ENCODE results near the gene CDK18.
A peak's percentile ranks its signal among the peaks of the same experiment; 100 is the strongest.

Gene CDK18

DNA sequence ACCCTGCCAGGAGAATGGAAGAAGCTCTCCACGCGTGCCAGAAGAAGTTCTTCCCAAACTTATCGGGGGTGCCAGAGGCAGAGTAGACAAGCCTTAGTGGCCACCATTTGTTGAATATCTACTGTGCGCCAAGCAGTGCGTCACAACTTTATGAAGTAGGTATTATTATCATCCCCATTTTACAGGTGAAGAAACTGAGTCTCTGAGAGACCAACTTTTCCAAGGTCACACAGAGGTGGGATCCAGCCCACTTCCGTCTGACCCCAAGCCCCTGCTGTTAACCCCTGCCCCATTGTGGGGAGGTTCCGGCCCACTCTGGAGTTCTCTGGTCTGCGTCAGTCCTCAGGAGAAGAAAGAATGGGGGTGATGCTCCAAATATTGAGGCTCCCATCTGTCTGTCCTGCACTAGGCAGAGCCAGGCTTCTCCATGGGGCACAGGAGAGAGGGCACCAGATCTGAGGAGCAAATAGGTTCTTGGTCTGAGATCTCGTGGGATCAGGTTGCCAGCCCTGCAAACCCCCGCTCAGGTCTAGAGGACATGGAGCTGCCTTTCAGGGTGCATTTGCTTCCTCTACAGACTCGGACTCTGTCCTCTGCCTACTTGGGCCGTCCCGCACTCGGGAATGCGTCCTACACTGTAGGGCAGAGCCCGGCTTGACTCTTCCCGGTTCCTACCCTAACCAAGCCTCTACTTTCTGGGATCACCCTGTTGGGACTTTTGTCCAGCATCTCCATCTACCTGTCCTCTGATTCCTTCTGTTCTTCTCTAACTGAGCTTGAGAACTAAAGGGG lies 2.1 kb downstream of the CDK18 start:
- no peak for DNase-seq

DNA sequence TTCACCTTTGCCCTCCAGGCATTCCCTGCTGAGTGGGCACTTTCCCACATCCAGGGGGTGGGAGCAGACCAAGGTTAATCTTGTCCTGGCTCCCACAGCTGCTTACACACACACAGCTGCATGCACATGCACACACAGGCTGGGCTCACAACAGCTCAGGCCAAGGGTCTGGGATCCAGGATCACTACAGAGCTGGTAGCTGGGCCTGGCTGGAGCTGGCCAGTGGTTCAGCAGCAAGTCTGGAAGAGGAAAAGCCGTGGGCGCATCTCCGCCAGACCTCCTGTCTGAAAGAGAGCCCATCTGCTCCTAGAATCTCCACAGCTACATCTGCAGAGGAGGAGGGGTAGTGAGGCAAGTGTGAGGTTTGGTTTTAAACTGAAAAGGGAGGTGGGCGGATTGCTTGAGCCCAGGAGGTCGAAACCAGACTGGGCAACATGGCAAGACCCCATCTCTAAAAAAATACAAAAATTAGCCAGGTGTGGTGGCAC lies 3.8 kb downstream of the CDK18 start:
- DNase-seq = no peak

GRCh38 chr1:205510308-205510950 lies 6.0 kb downstream of the CDK18 start:
- DNase-seq = no peak

- no peak for DNase-seq
These were observed 6.5 kb downstream of the CDK18 start for GRCh38 chr1:205510951-205511330.

DNA sequence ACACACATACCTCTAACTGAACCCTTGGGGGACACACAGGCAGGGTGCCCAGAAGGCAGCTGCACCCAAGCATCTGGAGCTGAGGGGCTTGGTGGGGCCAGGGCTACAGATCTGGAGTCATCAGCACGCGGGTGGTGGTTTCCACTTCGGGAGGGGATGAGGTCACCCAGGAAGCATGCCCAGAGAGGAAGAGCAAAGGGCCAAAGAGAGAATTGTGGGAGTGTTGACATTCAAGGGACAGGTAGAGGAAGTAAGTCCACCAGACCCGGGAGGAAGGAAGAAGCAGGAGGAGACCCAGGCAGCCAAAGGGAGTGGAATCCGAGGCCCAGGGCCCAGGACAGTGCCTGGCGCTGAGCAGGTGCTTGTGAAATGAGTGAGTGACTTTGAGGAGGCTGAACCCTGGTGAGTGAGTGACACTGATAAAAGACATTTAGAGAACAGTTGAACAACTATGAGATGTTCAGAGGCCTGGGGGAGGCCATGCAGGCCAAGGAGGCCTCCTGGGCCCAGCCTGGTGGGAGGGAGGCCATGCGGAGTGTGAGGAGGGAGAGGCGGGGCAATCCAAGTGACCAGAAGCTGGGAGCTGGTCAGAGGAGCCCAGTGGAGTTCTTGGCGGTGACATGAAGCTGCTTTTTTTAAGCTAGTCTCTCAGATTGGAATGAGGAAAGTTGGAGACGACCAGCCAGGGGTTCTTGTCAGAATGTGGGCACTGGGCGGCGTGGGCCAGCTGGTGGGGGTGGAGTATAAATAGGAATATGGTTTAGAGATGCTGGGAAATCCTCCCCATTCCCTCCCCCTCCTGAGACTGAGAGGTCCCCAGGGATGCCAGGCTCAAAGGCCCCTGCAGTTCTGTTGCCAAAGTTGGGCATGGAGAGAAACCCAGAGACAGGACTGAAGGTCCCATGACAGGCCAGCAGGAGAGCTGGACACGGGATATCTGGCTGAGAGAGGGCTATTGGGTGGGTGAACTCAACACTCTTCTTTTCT lies 7.9 kb downstream of the CDK18 start:
- no peak for DNase-seq

GRCh38 chr1:205513774-205514173 lies 9.3 kb downstream of the CDK18 start:
- DNase-seq = no peak

DNA sequence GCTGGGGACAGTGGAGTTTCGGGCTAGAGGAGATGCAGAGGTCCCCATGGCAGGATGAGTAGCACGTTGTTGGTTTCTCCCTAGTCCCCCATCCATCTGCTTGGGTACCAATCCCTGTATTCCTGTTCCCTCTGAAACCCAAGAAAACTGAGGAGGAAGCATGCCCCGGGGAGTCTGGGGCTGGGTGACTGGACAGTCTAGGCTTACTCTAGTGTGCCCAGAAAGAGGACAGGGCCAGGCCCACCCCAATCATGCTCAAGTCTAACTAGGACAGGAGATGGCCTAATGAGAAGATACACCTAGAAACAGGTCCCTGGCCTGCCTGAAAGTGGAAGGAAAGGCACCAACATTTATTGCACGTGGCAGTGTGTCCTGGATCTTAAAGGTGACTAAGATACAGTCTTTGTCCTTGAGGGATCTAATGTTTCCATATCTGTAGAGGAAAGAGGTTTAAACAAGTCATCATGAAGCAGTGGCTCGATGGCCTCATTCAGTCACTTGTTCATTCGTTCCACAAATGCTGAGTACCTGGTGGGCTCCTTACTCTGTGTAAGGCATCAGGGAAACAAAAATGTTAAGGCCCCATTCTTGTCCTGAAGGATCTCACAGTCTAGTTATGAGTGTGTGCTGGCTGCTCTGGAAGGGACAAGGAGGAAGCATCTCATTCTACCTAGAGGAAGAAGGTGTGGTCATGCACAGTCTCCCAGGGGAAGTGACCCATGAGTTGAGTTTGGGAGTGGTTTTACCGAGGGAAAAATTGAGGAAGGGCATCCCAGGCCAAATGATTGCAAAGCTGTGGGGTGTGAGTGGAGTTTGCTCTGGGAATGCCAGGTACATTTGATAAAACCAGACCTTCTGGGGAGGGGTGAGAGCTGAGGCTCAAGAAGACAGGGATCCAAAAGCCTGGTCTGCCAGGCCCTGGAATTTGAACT lies 10.0 kb downstream of the CDK18 start:
- no peak for DNase-seq

GRCh38 chr1:205515781-205516253 lies 11.3 kb downstream of the CDK18 start:
- DNase-seq = no peak

DNA sequence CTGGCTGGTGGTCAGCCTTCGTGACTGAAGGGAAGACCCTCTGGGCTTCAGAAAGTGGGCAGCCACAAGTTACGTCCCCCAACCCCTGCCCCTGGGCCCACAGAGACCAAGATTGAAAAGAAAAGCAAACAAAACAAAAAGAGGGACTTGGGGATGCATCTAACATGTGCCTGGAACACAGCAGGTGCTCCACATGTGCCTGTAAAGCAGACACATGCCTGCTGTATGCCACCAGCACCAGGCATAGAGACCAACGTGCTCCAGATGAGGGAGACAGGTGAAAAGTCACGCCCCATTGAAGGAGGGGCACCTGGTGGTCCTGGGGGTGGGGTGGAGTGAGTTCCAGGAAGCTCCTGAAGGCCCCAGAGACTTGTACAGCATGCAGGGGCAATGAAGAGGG lies 11.9 kb downstream of the CDK18 start:
- DNase-seq = no peak

DNA sequence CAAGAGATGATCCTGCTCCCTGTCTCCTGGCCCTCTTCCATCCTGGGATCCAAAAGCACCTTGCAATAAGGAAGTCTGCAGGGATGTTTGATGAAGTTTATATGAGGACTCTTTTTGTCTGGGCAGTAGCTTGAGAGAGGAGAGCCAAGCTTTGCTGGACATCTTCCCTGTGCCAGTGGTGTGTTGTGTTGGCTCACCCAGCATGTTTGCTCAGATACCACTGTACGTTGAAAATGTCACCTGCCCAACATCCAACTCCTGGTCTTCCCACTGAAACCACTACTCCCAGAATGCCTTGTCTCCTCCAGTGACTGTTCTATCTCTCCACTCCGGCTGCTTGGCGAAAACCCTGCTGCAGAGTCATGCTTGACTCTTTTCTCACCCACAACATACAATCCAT lies 12.8 kb downstream of the CDK18 start:
- no peak for DNase-seq

GRCh38 chr1:205517763-205518162 lies 13.3 kb downstream of the CDK18 start:
- no peak for DNase-seq

- no peak for DNase-seq
These were observed 14.4 kb downstream of the CDK18 start for GRCh38 chr1:205518661-205519540.

DNA sequence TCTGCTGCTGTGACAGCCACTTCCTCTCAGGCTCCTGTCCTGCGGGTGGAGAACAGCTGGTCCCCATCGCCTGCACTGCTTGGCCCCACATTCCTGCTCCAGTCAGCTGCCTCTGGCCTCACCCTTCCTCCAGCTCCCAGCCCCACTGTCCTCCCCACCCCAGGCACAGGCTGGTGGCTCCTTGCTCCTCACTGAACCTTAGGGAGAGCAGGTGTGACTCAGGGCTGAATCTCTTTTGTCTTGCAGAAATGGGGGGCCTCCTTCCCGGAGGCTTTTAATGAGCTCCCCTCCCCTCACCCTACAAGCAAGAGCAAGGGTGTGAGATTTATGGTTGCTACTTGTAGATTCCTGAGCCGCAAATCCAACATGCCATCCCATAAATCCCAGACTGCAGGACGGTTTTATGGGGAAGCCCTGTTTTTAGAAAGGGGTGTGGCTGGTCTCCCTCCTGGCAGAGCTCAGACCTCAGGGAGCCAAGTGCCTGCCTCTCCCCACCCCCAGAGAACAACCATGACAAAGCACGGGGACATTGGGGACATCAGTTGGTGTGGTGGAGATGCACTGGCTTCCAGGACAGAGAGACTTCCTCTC lies 15.2 kb downstream of the CDK18 start:
- no peak for DNase-seq

DNA sequence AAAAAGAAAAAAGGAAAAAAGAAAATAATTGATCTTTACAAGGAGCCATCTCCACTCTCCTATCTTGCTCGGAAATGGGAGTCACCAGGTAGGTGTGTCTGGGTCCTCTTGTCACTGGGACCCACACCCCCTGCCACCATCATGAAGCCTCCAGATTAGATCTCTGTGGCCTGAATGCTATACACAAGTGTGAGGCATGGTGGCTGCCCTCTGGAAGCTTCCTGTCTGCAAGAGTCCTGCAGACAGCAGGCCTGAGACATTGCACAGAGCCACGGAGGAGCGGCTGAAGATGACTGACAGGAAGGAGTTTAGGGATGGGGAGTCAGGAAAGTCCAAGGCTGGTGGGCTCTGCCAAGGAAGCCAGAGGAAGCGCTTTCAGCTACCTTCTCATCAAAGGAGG lies 16.2 kb downstream of the CDK18 start:
- no peak for DNase-seq

DNA sequence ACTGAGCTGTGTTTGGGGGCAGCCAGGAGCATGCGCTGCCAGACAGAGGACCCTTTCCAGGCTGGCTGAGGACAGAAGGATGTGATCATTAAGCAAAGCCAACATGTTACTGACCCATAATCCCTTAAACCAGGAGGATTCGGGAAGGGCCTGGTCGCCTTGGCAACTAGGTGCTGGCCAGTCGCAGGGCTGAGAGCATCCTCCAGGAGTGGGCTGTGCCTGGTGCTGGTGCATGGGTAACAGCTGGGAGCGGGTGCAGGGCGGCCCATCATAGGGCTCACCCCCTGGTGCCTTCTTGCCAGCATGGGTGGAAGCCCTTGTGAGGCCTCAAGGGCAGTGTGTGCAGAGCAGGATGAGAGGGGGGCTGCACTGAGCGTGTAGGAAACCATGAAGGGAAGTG lies 17.2 kb downstream of the CDK18 start:
- DNase-seq = no peak

DNA sequence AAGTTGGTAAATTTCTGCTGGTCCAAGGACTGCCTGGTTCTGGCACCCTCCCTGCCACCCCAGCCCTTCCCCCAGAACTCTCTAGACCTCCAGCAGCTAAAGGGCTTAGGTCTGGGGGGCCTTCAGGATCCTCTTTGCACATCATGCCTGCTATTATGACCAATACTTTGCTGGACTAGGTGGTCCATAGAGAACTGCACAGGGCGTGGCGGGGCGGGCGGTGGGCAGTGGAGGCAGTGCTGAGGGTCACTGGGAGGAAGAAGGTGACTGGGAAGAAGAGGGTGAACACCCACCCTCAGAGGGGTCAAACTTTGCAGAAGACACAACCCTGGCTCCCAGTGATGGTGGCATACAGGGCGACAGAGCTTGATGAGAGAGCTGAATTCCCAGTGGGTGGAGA lies 18.2 kb downstream of the CDK18 start:
- no peak for DNase-seq

DNA sequence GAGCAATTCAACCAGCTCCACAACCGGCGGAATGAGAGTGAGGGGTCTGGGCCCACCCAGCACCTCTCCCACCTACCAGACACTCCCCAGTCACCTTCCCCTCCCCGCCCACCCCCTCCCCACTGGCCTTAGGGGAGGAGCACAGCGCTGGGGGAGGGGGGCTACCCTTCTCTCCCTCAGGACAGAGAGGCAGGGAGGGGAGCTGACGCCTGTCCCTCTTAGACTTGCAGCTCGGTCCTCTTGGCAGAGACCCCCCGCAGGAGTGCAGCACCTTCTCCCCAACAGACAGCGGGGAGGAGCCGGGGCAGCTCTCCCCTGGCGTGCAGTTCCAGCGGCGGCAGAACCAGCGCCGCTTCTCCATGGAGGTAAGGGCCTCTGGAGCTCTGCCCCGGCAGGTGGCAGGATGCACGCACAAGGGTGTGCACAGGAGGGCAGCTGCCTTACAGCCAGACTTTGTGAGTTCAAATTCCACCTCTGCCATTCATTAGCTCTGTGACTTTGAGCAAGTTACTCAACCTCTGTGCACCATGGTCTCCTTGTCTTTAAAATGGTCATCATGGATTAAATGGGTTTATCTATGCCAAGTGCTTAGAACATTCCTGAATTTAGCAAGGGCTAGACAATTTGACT lies 18.9 kb downstream of the CDK18 start:
- DNase-seq = no peak

DNA sequence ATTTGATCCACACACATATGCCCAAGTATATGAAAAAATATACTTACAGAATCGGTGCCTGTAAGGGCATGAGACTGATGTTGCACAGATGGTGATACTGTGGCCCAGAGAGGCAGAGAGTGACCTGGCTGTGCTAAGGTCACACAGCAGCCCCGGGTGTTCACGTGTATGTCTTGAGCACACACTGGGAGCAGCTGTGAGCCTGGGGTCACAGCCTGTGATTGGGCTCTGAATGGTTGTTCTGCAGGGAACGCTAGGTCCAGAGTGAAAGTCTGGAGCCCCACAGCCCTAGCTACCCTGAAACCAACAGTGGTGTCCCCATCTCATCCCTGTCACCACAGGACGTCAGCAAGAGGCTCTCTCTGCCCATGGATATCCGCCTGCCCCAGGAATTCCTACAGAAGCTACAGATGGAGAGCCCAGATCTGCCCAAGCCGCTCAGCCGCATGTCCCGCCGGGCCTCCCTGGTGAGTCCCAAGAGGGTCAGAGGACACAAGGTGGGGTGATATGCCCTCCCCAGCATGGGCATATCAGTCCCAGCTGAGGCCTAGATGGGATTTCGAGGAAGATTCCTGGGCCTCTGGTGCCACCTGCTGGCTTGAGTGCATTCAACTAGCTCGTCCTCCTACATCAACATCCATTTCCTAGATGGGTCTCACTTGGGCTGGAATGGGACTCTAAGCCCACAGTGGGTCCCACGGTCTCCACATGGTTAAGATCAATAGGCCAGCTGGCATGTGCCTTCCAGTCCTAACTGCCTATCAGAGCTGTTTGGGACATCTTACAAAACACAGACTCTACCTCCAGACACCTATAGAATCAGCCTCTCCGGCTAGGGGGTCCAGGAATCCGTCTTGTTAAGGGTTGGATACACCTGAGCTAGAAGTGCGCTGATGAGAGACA lies 19.7 kb downstream of the CDK18 start:
- DNase-seq = peak in 1 of 2 experiments; percentile 38

DNA sequence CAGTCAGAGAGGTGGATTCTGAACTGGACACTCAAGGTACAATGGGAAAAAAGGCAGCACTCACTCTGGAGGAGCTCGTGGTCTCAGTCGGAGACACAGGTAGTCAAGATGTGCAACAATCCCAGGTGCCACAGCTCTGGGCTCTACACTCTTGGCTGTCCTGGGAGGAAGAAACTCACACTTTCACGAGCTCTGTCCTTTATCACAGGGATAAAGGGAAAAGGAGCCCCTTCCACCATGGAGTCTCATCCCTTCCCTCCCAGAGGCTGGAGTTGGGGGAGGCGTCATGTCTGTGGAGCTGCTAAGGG lies 20.3 kb downstream of the CDK18 start:
- DNase-seq = no peak

All from SW 1271 (cell line).